ENCODE data around the gene PDE1A. TPM values are rescaled to one million over a fixed set of nuclear protein-coding genes. Genes with fewer than 3 reads are reported as not detected.

The PDE1A gene
- total RNA-seq, 4 donors from 2014 or later, result 2.3 to 9.2 (median 3.2) TPM

- Histone ChIP-seq H3K27ac (peak overlapping the region; percentile 8 to 74 (median 62)), H3K4me1 (peaks cover 0 to 21% (median 3%) of the 10 kb centered on the region in 3 donors), H3K9me3 (no peaks in the 10 kb centered on the region), H3K4me3 (peak overlapping the region in 1 of 4 donors; percentile 11), H3K27me3 (no peaks in the 10 kb centered on the region), H3K36me3 (no peaks in the 10 kb centered on the region)
- intact Hi-C loops (cut with DNase I), result no loop called here
- WGBS, 2 donors, result 47 to 54% methylated on average over 8 of the region's 8 CpGs
- DNase-seq, result no peak
- no peak for TF ChIP-seq POLR2A (IDR thresholded peaks at IDR 0.05)
- TF ChIP-seq CTCF (IDR thresholded peaks at IDR 0.05), result no peak
These were observed 67.5 kb downstream of the PDE1A start for GRCh38 chr2:182359027-182359989.

DNA sequence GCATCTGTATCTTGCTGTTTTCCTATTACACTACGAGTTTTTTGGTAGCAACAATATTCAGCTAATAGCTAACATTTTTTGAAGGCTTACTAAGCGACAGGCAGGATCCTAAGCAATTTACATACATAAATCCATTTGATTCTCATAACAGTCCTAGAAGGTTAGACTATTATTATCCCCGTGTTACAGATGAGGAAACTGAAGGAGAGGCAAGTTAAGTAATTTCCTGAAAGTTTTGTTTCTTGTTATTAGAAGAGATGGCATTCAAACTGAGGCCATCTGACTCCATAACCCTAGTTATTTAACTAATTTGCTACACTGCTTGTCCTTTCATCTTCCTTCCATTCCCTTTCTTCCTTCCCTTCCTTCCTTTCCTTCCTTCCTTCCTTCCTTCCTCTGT lies 68.2 kb downstream of the PDE1A start:
- no peak for TF ChIP-seq POLR2A (IDR thresholded peaks at IDR 0.05)
- TF ChIP-seq CTCF (IDR thresholded peaks at IDR 0.05), result no peak
- Histone ChIP-seq H3K27ac (peak overlapping the region in 1 of 4 donors; percentile 74), H3K9me3 (no peaks in the 10 kb centered on the region), H3K4me3 (no peak overlapping the region), H3K4me1 (peaks cover 0 to 21% (median 3%) of the 10 kb centered on the region in 3 donors), H3K27me3 (no peaks in the 10 kb centered on the region), H3K36me3 (no peaks in the 10 kb centered on the region)
- intact Hi-C loops (cut with DNase I), result no loop called here
- 77 to 85% methylated on average over 3 of the region's 3 CpGs for WGBS, 2 donors
- no peak for DNase-seq

- intact Hi-C loops (cut with DNase I), result no loop called here
- TF ChIP-seq CTCF (IDR thresholded peaks at IDR 0.05) (no peak), POLR2A (IDR thresholded peaks at IDR 0.05) (no peak)
- no peak for DNase-seq
- H3K27me3 ChIP-seq, result no peaks in the 10 kb centered on the region
- 37 to 43% methylated on average over 1 of the region's 1 CpG for WGBS, 2 donors
- peaks cover 0 to 18% (median 3%) of the 10 kb centered on the region in 3 donors for H3K4me1 ChIP-seq
- no peaks in the 10 kb centered on the region for H3K9me3 ChIP-seq
- no peaks in the 10 kb centered on the region for H3K36me3 ChIP-seq
- no peak overlapping the region for H3K4me3 ChIP-seq
- H3K27ac ChIP-seq, result no peak overlapping the region
These were observed 71.0 kb downstream of the PDE1A start for GRCh38 chr2:182355815-182356214.

GRCh38 chr2:182351427-182351826 lies 75.4 kb downstream of the PDE1A start:
- DNase-seq, result no peak
- Histone ChIP-seq H3K4me1 (no peaks in the 10 kb centered on the region), H3K27me3 (no peaks in the 10 kb centered on the region), H3K36me3 (no peaks in the 10 kb centered on the region), H3K4me3 (no peak overlapping the region), H3K9me3 (no peaks in the 10 kb centered on the region), H3K27ac (no peak overlapping the region)
- intact Hi-C loops (cut with DNase I), result no loop called here
- WGBS, 2 donors, result 86 to 87% methylated on average over 4 of the region's 4 CpGs
- TF ChIP-seq CTCF (IDR thresholded peaks at IDR 0.05) (no peak), POLR2A (IDR thresholded peaks at IDR 0.05) (no peak)

DNA sequence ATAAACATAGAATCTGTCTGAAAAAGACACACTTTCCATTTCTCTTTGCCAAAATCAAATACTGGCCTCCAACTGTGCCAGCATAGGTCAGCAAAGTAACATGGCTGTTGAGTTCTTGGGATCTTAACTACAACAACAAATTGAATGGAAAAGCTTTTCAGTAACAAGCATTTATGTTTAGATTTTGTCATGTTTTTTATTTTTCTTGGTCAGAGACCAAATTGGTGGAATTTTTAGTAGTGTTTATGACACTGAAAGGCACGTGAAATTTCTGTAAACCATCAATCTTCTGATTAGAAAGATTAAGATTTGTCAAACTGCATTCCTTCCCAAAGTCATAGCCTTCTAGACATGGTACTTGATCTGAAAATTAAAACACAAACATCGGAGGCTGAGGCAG lies 77.6 kb downstream of the PDE1A start:
- H3K27me3 ChIP-seq, result no peaks in the 10 kb centered on the region
- no peak overlapping the region for H3K4me3 ChIP-seq
- no peaks in the 10 kb centered on the region for H3K36me3 ChIP-seq
- TF ChIP-seq CTCF (IDR thresholded peaks at IDR 0.05), result no peak
- no peak for TF ChIP-seq POLR2A (IDR thresholded peaks at IDR 0.05)
- H3K9me3 ChIP-seq, result no peaks in the 10 kb centered on the region
- H3K27ac ChIP-seq, result no peak overlapping the region
- DNase-seq, result no peak
- H3K4me1 ChIP-seq, result no peaks in the 10 kb centered on the region
- WGBS, 2 donors, result 41 to 52% methylated on average over 2 of the region's 2 CpGs
- intact Hi-C loops (cut with DNase I), result no loop called here

Measured in esophagus squamous epithelium (tissue), 5 donors.